Measurements from ENCODE around the gene C11orf24.
"Not testable (repeated sequence)": the region's sequence is repeated elsewhere in the genome, so short reads cannot be mapped to it uniquely, and the experiment has no call there.

Gene C11orf24

DNA sequence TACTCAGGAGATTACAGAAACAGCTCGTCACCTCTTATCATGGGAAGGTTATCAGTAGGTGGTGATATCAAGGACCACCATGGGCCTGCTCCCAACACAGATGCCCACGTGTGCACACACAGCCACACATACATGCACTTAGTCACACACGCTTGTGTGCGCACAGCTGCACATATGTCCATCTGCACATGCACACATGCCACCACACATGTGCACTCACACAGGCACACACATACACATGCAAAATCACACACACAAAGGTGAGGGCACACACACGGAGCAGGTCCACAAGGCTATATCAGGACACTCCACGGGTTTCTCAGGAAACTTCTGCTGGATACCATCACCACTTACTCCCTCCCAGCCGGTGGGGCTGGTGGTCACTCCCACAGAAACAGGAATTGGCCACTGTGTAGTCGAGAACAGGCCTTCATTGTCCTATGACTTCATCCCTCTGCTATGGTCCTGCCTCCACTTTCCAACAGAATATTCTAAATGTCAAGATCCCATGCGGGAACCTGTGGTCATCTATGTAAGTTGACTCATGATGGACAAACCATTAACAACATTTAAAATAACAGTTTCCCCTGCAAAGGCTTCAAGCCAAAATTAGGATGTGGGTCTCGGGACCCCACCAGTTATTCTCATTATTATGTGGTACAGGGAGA is 2.2 kb downstream of the C11orf24 start:
- peak; percentile 40 for DNase-seq

DNA sequence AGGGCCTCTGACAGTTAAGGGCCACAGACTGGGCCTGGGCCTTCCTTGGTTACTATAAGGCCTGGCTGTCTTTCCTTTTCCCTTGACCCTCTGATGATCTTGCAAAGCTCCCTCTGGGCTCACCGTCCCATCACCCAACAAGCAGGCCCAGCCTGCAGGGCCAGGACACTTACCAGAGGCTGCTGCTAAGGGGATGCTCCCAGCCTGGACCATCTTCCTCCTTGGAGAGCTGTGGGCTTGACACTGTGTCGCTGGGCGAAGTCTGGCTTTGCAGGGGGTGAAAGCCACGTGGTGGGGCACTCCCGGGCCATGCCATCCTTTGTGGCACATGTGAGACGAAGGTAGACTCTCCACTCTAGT is 3.9 kb downstream of the C11orf24 start:
- DNase-seq, result no peak

DNA sequence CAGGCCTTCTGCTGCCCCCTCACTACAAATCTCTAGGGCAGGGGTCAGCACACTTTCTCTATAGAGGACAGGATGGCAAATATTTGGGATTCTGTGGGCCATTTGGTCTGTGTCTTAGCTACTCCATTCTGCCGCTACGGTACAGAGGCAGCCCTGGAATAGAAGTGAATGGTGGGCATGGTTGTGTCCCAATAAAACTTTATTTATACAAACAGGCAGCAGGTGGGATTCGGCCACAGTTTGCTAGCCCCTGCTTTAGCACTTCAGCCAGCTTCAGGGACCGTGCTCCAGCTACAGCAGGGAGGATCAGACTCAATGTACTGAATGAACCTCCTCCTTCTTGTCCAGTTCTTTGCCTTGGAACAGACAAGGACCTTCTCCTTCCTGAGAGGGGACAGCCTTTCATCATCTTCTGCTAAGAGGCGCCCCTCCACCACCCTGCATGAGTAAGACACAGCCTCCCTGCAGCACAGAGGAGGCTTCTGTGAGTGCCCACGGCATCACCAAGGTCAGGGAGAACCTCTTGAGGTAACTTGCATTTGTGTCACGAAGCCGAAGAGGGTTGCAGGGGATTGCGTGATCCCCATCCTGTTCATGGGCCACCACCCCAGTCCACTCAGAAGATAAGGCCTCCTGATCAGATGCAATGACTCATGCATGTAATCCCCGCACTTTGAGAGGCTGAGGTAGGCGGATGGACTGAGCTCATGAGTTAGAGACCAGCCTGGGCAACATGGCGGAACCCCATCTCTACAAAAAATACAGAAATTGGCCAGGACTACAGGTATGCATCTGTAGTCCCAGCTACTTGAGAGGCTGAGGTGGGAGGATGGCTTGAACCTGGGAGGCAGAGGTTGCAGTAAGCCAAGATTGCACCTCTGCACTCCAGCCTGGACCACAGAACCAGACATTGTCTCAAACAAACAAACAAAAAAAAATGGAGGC is 4.6 kb downstream of the C11orf24 start:
- no peak for DNase-seq

DNA sequence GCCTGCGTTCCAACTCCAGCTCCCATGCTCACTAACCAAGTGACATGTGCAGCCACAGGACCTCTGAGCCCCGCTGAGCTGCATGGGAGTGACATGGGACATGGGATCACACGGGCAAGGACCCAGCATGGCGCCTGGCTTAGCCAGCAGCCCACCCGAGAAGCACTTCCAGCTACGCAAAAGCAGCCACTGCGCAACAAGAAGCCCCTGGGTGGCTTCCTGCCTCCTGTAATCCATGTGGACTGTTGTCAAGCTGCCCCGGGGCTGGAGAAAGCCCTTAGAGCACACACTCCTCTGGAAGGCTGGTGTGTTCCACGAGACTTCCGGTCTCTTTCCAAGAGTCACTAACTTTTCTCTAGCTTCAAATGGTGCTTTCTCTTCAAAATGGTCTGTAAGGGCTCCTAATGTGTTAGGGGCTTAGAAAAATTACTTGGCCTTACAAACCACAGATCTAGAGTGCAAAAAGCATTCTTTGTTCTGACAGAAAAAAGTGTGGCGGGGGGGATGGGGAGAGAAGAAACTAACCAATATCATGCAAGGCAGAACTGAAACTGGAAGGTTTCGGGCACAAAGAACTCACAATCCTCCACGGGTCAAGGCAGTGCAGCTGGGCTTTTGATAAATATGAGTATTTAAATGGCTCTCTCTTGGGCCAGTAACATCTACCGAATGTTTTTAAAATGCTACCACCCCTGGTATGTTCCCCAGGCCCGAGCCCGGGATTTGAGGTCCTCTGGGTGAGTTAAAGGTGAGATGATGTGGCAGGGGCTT is 5.5 kb downstream of the C11orf24 start:
- DNase-seq, result peak; percentile 23

DNA sequence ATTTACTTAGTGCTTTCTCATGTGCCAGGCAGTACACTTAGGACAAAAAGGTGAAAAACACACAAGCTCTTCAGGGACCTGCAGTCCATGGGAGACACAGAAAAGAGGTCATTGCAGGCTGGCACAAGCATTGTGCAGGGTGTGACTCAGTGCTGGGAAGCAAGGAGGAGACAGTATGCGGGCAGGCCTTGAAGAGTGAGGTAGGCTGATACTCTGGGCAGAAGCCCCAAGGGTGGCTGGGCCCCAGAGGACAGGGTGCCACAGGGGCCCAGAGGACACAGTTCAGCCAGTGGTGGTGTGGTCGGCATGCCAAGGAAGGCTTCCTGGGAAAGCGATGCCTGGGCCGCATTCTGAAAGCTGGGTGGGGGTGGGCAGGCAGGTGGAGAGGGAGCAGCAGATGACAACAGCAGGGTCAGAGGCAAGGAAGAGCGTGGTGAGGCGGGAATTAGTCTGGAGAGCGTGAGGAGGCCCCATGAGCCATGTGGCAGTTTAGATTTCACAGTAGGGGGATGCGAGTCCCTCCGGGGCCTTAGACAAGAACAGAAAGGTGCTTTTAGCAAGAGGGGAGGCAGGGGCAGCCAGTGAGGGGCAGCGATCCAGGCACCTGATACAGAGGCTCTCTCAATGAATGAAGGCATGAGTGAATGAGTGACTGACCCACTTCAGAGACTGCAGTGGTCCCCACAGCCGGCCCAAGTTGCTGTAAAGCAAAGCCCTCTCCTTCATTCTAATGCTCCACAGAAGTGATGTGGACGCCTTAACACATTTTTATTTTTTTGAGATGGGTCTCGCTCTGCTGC is 6.8 kb downstream of the C11orf24 start:
- no peak for DNase-seq

DNA sequence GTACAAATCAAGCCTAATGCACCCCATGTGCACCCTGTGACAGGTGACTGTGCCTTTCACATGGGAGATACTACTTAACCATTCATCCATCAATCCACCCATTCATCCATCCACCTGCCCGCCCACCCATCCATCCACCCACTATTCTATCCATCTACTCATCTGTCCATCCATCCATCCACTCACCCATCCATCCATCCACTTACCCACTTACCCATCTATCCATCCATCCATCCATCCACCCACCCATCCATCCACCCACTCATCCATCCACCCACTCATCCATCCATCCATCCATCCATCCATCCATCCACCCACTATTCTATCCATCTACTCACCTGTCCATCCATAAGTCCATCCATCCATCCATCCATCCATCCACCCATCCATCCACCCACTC is 7.5 kb downstream of the C11orf24 start:
- DNase-seq, result no peak

DNA sequence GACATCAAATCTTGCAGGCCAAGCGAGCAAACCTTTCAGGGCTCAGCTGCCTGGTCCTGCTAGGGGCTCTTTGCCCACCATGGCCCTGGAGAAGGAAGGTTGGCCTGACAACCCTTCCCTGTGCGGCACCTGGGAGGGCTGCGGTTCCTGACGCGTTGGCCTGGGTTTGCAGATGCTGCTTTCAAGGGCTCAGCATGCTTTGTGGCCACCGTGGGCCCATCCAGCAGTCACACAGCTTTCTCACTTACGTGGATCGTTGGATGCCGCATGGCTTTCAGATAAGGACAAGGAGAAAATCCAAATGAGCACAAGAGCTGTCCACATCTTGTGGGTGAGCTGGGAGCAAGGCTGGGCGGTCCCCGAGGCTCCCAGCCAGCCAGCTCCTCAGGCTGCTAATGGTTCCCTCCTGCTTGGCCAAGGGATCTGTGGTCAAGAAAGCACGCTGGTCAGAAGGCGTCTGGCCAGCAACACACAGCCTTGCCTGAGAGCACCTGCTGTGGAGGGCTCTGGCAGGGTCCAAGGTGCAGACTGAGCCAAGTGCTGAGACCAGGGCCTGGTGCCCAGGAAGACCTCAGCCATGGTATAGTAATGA is 8.2 kb downstream of the C11orf24 start:
- no peak for DNase-seq

DNA sequence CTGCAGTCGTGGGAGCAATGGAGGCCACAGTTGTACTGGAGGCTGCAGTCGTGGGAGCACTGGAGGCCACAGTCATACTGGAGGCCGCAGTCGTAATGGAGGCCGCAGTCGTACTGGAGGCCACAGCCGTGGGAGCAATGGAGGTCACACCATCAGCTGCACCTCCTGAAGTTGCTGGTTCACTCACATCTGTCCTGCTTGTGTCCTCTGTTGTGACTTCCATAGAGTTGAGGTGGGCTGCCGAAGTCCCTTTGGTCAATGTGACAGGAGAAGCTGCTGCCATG is 9.3 kb downstream of the C11orf24 start:
- DNase-seq, result no peak

DNA sequence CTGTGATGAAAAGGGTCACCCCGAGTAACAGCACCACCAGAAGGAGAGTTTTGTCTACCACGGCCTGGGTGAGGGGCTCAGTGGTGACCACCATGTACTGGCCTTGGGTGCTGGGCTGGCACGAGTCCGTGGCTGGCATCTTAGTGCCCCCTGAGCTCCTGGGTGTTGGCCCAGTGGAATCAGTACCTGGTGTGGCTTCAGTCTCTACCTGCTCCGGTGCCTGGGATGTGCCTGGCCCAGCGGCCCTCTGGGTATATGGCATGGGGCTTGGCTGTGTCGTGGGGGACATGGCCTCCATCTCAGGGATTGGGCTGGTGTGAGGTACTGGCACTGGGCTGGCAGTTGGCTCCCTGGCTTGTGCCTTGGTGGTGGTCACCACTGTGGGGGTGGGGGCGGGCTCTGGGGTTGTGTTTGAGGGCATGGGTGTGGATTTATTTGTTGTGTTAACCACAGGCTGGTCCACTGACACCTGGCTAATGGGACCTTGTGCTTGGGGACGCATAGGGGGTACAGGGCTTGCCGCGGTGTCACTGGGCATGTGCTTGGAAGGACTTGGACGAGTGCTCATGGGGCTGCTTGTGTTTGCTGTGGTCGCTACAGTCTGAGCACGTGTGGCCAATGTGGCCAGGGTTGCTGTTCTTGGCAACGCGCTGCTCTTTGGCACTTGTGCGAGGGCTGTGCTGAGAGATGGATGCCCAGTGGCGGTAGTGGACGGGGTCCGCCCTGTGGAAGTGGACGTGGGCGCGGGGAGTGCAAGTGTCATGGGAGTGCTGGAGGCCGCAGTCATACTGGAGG is 9.8 kb downstream of the C11orf24 start:
- DNase-seq, result no peak

DNA sequence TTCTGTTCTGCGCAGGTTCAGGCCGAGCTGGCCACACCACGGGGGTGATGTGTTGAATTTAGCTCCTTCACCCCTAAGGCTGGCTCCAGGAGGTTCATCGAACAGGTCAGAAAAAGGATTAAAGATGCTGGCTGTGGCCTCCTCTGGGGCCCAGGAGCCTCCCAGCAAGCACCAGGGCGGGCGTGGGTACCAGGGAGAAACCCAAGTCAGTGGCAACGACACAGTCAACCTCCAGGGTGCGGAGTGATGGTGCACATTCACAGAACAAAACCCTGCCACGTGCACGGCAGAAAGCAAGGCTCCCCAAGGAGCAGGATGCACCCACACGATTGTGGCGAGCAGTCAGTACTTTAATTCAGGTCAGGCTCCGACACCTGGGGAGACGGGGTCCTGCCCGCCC is 10.8 kb downstream of the C11orf24 start:
- DNase-seq, result no peak

DNA sequence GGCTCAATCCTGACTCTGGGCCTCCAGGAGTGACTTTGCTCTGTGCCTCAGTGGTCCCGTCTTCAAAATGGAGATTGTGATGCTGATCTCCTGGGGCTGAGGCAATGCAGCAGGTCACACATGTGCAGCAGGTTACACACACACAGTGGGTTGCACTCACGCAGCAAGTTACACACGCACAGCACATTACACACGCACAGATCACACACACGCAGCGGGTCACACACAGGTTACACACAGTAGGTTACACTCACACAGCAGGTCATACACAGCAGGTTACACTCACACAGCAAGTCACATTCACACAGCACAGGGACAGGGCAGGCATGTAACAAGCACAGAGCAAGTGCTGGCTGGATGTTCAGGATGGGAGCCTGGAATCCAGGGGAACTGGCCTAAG is 11.3 kb downstream of the C11orf24 start:
- no peak for DNase-seq

DNA sequence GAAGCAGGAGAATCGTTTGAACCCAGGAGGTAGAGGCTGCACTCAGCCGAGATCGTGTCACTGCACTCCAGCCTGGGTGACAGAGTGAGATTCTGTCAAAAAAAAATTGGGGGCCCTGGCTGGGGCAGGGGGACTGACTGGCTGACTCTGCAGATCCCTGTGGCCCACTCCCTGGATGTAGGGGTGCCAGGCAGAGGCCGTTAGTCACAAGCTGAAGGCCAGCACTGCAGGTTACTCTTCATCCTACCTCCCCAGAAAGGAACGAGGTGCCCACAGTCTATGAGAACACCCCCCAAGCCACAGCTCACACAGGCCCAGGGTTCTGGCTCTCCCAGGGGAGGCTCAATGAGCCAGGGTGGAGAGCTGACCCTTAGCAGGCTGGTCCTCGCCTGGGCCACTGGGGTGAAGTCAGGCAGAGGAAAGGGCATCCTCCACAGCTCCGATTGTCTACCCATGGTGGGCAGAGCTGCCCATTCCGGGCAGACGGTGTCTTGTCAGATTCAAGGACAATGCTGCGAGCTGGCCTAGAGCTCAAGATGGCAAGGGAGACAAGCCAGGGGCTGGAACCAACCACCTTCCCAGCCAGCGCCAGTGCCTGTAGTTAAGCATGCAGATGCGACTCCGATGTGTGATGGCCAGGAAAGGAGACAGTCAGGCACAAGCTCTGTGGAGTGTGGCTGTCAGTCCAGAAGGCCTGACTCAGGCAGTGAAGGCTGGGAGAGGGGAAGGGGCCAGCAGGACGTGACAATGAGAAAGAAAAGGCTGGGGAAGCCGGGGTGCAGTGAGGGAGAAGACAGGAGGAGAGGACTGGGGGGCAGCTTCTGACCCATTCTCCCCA is 12.4 kb downstream of the C11orf24 start:
- DNase-seq, result no peak

DNA sequence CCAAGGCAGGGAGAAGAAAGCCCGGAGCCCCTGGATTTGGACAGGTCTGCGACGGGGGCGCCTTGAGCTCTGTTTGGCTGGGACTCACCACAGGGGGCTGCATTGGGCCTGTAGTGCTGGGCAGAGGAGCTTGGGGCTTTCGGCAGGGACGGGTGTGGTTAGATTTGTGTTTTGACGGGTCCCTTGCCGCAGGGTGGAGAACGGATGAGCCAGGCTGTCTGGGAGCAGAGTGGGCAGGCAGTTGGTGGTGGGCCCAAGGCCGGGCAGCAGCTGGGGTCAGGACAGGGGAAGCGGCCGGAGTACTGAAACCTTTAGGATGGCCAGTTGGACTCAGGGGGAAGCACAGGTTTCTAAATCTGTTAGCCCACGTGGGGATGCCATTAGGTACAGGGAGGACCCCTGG is 13.4 kb downstream of the C11orf24 start:
- no peak for DNase-seq

DNA sequence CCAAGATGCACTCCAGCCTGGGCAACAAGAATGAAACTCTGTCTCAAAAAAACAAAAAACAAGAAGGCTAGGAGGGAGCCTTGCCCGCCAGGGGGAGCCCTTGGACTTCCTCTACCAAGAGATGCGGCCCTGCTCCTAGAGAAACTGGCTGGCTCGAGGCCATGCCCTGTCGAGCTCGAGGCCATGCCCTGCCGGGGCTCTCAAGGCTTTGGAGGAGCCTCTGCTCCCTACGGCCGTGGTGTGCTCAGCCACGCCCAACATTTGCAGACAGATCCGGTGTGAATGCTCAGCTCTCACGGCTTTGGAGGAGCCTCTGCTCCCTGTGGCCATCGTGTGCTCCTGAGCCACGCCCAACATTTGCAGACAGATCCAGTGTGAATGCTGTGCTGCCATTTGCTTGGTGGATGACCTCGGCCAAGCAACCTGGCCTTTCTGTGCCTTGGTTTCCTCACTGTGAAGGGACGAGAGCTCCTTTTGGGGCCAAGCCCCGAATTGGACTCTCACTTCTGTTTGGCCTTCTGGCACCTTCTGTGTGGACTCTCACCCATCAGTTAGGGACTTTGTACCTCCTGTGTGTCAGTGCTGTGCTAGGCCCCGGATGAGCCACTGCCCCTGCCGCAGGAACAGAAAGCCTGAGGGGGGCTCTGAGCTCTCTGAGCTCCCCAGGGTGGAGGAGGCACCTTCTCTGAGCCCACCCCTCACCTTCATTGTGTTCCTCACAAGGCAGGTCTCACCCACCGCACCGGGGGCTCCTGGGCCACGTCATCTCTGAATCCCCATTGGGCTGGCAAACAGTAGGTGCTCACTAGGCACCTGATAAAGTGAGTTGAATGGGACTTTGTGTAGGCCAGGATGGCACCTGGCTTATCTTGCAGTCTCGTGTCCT is 14.1 kb downstream of the C11orf24 start:
- DNase-seq, result peak; percentile 94

DNA sequence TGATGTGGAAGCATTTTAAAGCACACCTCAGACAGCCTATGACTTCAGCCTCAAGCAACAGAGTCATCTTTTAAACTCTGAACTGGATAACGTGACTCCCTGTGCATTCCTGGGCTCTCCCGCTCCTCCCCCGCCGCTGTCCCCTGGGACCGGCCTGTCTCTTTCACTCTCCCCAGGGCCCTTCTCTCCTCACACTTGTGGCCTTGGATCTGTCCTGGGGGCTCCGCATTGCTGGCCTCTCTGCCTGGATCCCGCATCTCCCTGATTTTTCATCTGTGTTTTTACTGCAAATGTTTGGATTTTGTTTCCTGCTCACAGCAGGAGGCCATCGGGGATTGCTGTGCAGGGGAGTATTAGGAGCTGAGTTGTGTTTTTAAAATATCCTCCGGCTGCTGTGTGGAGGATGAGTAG is 15.4 kb downstream of the C11orf24 start:
- DNase-seq, result no peak

DNA sequence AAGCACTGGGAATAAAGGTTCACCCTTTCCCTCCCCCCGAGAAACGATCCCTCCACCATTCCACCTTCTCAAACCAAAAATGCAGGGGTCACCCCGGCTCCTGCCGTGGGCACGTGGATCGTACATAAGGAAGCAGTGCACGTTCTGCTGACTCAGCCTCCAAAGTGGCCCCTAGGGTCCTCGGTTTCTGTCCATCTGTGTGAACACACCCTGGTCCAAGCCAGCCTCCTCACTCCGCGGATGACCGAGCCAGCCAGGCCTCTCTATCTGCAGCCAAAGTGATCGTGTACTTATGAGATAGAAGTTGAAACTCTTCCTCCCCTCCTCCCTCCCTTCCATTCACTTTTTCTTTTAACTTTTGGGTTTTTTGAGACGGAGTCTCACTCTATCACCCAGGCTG is 16.2 kb downstream of the C11orf24 start:
- DNase-seq, result no peak

DNA sequence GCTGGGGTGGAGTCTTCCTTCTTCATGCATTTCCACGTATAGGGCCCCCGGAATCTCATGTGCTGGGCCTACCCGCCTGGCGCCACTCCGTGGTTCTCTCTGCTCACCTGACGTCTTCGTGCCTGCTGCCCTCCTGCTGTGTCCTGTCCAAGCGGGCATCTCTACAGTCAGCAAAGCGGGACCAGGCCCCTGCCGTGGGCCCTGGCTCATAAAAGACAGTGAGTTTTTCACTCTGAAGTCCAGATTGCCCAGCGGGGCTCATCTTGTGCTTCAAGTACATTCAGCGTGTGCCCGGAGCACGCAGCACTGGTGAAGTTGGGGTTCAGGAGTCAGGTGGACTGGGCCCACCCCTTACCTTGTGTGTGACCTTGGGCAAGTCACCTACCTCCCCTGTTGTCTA is 17.4 kb downstream of the C11orf24 start:
- no peak for DNase-seq

DNA sequence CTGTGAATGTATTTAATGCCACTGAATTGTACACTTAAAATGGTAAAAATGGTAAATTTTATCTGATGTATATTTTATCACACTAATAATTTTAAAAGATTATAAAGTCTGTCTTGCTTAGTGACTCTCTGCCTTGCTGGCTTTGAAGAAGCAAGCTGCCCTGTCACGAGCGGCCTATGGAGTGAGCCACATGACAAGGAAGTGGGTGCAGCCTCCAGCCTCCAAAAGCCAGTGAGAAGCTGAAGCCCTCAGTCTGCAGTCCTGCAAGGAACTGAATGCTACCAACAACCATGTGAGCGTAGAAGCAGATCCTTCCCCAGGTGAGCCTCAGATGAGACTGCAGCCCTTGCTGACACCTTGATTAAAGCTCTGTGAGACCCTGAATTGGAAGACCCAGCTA is 20.0 kb downstream of the C11orf24 start:
- no peak for DNase-seq

DNA sequence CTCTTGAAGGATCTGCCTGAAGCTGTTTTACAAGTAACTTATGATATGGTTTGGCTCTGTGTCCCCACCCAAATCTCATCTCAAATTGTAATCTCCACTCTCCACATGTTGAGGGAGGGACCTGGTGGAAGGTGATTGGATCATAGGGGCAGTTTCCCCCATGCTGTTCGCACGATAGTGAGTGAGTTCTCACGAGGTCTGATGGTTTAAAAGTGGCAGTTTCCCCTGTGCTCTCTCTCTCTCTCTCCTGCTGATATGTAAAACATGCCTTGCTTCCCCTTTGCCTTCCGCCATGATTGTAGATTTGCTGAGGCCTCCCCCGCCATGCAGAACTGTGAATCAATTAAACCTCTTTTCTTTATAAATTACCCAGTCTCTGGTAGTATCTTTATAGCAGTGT is 26.9 kb downstream of the C11orf24 start:
- DNase-seq, result not testable (repeated sequence)

DNA sequence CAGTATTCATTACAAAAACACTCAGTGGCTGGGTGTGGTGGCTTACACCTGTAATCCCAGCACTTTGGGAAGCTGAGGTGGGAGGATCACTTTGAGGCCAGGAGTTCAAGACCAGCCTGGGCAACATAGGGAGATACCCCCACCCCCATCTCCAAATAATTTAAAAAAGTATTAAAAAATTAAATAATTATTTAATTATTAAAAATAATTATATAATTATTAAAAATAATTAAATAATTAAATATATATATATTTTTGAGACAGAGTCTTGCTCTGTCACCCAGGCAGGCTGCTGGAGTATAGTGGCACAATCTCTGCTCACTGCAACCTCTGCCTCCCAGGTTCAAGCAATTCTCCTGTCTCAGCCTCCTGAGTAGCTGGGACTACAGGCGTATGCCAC is 27.9 kb downstream of the C11orf24 start:
- not testable (repeated sequence) for DNase-seq

Data from femur (tissue), 1 donor.